ENCODE data around the gene TCP11X2. TPM values are rescaled to one million over a fixed set of nuclear protein-coding genes. Genes with fewer than 3 reads are reported as not detected.

The TCP11X2 gene
- total RNA-seq, 1 experiment from 2014 or later = not detected

- TF ChIP-seq EZH2 (IDR thresholded peaks at IDR 0.05) = no peak
- no peak for TF ChIP-seq MAX (IDR thresholded peaks at IDR 0.05)
- TF ChIP-seq ELF1 (IDR thresholded peaks at IDR 0.05; ENCODE audit: borderline replicate concordance, low read depth) = no peak
- TF ChIP-seq TCF7L2 (IDR thresholded peaks at IDR 0.05; ENCODE audit: borderline replicate concordance, extremely low read depth, insufficient read depth, insufficient read length) = no peak
- TF ChIP-seq RAD21 (IDR thresholded peaks at IDR 0.05; ENCODE audit: low read depth) = no peak
- no peak for TF ChIP-seq JUND (IDR thresholded peaks at IDR 0.05)
- TF ChIP-seq EGR1 (IDR thresholded peaks at IDR 0.05; ENCODE audit: low read depth) = no peak
- TF ChIP-seq POLR2AphosphoS5 (IDR thresholded peaks at IDR 0.05; ENCODE audit: low read depth, low read length) = no peak
Observed at GRCh38 chrX:102514536-102514935, 42.9 kb upstream of the TCP11X2 start (continued).

- BruUV-seq (replicated peaks) = no TSS peak
- ChIA-PET CTCF (no interaction called here), RAD21 (ENCODE audit: low non-redundant PET in 1 of 2, low total read pairs in 2 of 2, uncharacterized antibody in 2 of 2, unreplicated experiment in 2 of 2) (no interaction called here), POLR2A (no interaction called here)
- H3K4me2 ChIP-seq (ENCODE audit: low read length) = no peak overlapping the region
- ATAC-seq (no peak), DNase-seq (ENCODE audit: low read depth, low spot score) (no peak)
- H3K4me3 ChIP-seq (replicated peaks in 1 of 2; ENCODE audit: low read depth in 1 of 2, low read length in 2 of 2) = no peak overlapping the region
- H3K79me2 ChIP-seq (ENCODE audit: insufficient read depth, low read length) = no peaks in the 10 kb centered on the region
- no peaks in the 10 kb centered on the region for H3K9me2 ChIP-seq (ENCODE audit: insufficient read depth)
- H3K27me3 ChIP-seq (ENCODE audit: insufficient read depth, low read length) = no peaks in the 10 kb centered on the region
- no peaks in the 10 kb centered on the region for H3K9me3 ChIP-seq (ENCODE audit: control insufficient read depth in 1 of 2, insufficient read depth in 1 of 2, low read depth in 1 of 2, low read length in 2 of 2)
- H2AFZ ChIP-seq (ENCODE audit: low read depth, low read length, poor library complexity, severe bottlenecking) = no peak overlapping the region
- H3K4me1 ChIP-seq (ENCODE audit: control insufficient read depth in 1 of 2, insufficient read depth in 2 of 2, low read length in 2 of 2) = no peaks in the 10 kb centered on the region
- H4K20me1 ChIP-seq (ENCODE audit: insufficient read depth) = no peaks in the 10 kb centered on the region
- no peaks in the 10 kb centered on the region for H3K36me3 ChIP-seq (ENCODE audit: control insufficient read depth in 1 of 2, insufficient read depth in 2 of 2, low read length in 2 of 2)
- H3K9ac ChIP-seq (ENCODE audit: low read length) = no peak overlapping the region
- TF ChIP-seq YY1 (IDR thresholded peaks at IDR 0.05; ENCODE audit: extremely low read depth, insufficient replicate concordance, low read depth, low read length) (no peak), ZNF274 (IDR thresholded peaks at IDR 0.05; ENCODE audit: low read depth, low read length) (no peak), CTCF (IDR thresholded peaks at IDR 0.05 in 2 of 3, conservative IDR thresholded peaks at IDR 0.05 in 1 of 3; ENCODE audit: borderline replicate concordance in 1 of 3, insufficient read depth in 1 of 3, low read depth in 2 of 3, low read length in 2 of 3) (no peak), ZBTB33 (IDR thresholded peaks at IDR 0.05; ENCODE audit: extremely low read depth, insufficient replicate concordance, low read length) (no peak), TCF7L2 (IDR thresholded peaks at IDR 0.05; ENCODE audit: borderline replicate concordance, extremely low read depth, insufficient read depth, insufficient read length) (no peak), REST (IDR thresholded peaks at IDR 0.05; ENCODE audit: low read depth) (no peak), MAX (IDR thresholded peaks at IDR 0.05) (no peak), CBX3 (IDR thresholded peaks at IDR 0.05; ENCODE audit: low read depth) (no peak), POLR2AphosphoS5 (IDR thresholded peaks at IDR 0.05; ENCODE audit: low read depth, low read length) (no peak), SRF (IDR thresholded peaks at IDR 0.05; ENCODE audit: low read depth) (no peak), FOSL1 (IDR thresholded peaks at IDR 0.05; ENCODE audit: low read depth) (no peak), EZH2phosphoT487 (IDR thresholded peaks at IDR 0.05; ENCODE audit: borderline replicate concordance) (no peak), SIN3A (IDR thresholded peaks at IDR 0.05; ENCODE audit: low read depth) (no peak)
- H3K27ac ChIP-seq (ENCODE audit: low read depth, low read length) = no peak overlapping the region
- intact Hi-C loops (cut with micrococcal nuclease) = no loop called here
Observed at GRCh38 chrX:102498732-102499131, 27.1 kb upstream of the TCP11X2 start.

Data from HCT116 (cell line).